ENCODE results near the gene CHCHD3. TPM values are rescaled to one million over a fixed set of nuclear protein-coding genes. Genes with fewer than 3 reads are reported as not detected.

CHCHD3 gene
- total RNA-seq (ENCODE audit: low replicate concordance): 95.4 and 142 TPM in 2 replicates

GRCh38 chr7:133081599-133082389, at the start of gene CHCHD3:
Gene CHCHD3, minus strand, starts transcription at chr7:133082090. Its CDS starts 153 bp downstream, at chr7:133081937.
- peak within 1 kb of the TSS; percentile 95 for H2AFZ ChIP-seq (replicated peaks)
- Mint-ChIP-seq H3K36me3 (no peaks in the 10 kb centered on the region), H3K4me3 (peak within 1 kb of the TSS; percentile 94), H3K27me3 (ENCODE audit: insufficient read depth, low read depth) (peaks cover 2% of the 10 kb centered on the region), H3K9me3 (no peaks in the 10 kb centered on the region), H3K4me1 (peaks cover 15% of the 10 kb centered on the region), H3K27ac (peak within 1 kb of the TSS; percentile 89)
- H3K27ac ChIP-seq: no peak within 1 kb of the TSS
- peak within 1 kb of the TSS; percentile 82 for H3K4me2 ChIP-seq
- H3F3A ChIP-seq (ENCODE audit: low read depth): no peaks in the 10 kb centered on the region
- peak within 1 kb of the TSS; percentile 81 for H3K4me3 ChIP-seq
- peak; percentile 98 for DNase-seq (ENCODE audit: low spot score)
- H3K36me3 ChIP-seq: no peaks in the 10 kb centered on the region
- peaks cover 15% of the 10 kb centered on the region for H3K4me1 ChIP-seq
- H3K9me3 ChIP-seq (ENCODE audit: low read depth): no peaks in the 10 kb centered on the region
- H4K20me1 ChIP-seq (ENCODE audit: low read depth): peaks cover 38% of the 10 kb centered on the region
- H3K79me2 ChIP-seq (ENCODE audit: low read depth): peaks cover 51% of the 10 kb centered on the region
- no peaks in the 10 kb centered on the region for H3K27me3 ChIP-seq
- H3K9ac ChIP-seq: peak within 1 kb of the TSS; percentile 77
- TF ChIP-seq EZH2phosphoT487 (IDR thresholded peaks at IDR 0.05) (no peak), EZH2 (IDR thresholded peaks at IDR 0.05) (no peak), CTCF (IDR thresholded peaks at IDR 0.05) (no peak)

GRCh38 chr7:133130166-133130565, 48.3 kb upstream of the CHCHD3 start:
- Histone ChIP-seq H3K9me3 (ENCODE audit: low read depth) (no peaks in the 10 kb centered on the region), H4K20me1 (ENCODE audit: low read depth) (no peaks in the 10 kb centered on the region), H3K27ac (no peak overlapping the region), H3K27me3 (no peaks in the 10 kb centered on the region), H3K4me2 (no peak overlapping the region), H3K4me1 (no peaks in the 10 kb centered on the region), H3F3A (ENCODE audit: low read depth) (no peaks in the 10 kb centered on the region), H3K79me2 (ENCODE audit: low read depth) (no peaks in the 10 kb centered on the region), H3K36me3 (no peaks in the 10 kb centered on the region), H3K9ac (no peak overlapping the region), H3K4me3 (no peak overlapping the region), H2AFZ (replicated peaks) (no peak overlapping the region)
- Mint-ChIP-seq H3K4me1 (no peaks in the 10 kb centered on the region), H3K36me3 (no peaks in the 10 kb centered on the region), H3K27ac (no peak overlapping the region), H3K4me3 (no peak overlapping the region), H3K27me3 (ENCODE audit: insufficient read depth, low read depth) (no peaks in the 10 kb centered on the region), H3K9me3 (peaks cover 2% of the 10 kb centered on the region)
- TF ChIP-seq EZH2 (IDR thresholded peaks at IDR 0.05): no peak
- TF ChIP-seq EZH2phosphoT487 (IDR thresholded peaks at IDR 0.05): no peak
- no peak for TF ChIP-seq CTCF (IDR thresholded peaks at IDR 0.05)
- DNase-seq (ENCODE audit: low spot score): no peak

- TF ChIP-seq EZH2phosphoT487 (IDR thresholded peaks at IDR 0.05) (no peak), EZH2 (IDR thresholded peaks at IDR 0.05) (no peak), CTCF (IDR thresholded peaks at IDR 0.05) (no peak)
- Mint-ChIP-seq H3K27ac (no peak overlapping the region), H3K9me3 (peaks cover 2% of the 10 kb centered on the region), H3K36me3 (no peaks in the 10 kb centered on the region), H3K4me1 (peaks cover 3% of the 10 kb centered on the region), H3K4me3 (no peak overlapping the region), H3K27me3 (ENCODE audit: insufficient read depth, low read depth) (peaks cover 2% of the 10 kb centered on the region)
- Histone ChIP-seq H3K79me2 (ENCODE audit: low read depth) (no peaks in the 10 kb centered on the region), H2AFZ (replicated peaks) (no peak overlapping the region), H3K4me3 (no peak overlapping the region), H3K4me1 (no peaks in the 10 kb centered on the region), H3K4me2 (no peak overlapping the region), H3K27ac (no peak overlapping the region), H3K9me3 (ENCODE audit: low read depth) (no peaks in the 10 kb centered on the region), H4K20me1 (ENCODE audit: low read depth) (no peaks in the 10 kb centered on the region), H3K36me3 (no peaks in the 10 kb centered on the region), H3F3A (ENCODE audit: low read depth) (no peaks in the 10 kb centered on the region), H3K9ac (no peak overlapping the region), H3K27me3 (no peaks in the 10 kb centered on the region)
- no peak for DNase-seq (ENCODE audit: low spot score)
Observed at GRCh38 chr7:133126422-133126821, 44.5 kb upstream of the CHCHD3 start.
